Measurements from ENCODE around the gene TUB.

TUB gene

GRCh38 chr11:8067929-8068575, 13.0 kb upstream of the TUB start:
- DNase-seq (ENCODE audit: low spot score) = no peak
- no peak for FAIRE-seq

DNA sequence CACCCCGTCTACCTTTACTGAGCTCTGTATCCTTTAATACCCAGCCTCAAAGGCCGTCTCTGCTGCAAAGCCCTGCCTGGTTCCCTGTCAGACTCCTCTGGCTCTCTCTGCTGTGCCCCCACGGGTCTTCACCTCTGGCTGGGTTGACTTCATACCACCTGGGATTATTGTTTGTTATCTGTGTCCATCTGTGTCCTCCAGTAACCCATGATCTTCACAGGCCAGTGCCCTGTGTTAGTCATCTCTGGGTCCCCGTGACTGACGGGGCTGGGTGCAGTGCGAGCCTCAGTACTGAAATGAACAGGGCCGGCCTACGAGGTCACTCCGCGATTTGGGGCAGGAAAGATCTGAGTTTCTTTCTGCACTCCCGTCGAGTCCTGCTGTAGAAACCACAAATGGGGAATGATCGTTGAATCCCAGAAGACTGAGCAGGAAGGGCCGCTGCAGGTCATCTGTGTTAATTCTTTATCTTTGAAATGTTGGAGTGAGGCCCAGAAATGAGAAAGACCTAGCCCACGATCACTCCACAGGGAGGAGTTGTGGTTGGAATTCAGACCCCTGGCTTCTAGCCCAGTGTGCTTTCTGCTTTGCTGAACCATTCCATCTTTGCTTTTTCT, 12.3 kb upstream of the TUB start:
- DNase-seq (ENCODE audit: low spot score) = peak; percentile 84
- FAIRE-seq = peak; percentile 42

- DNase-seq (ENCODE audit: low spot score) = no peak
- no peak for FAIRE-seq
These were observed 11.2 kb upstream of the TUB start for GRCh38 chr11:8069771-8070170.

DNA sequence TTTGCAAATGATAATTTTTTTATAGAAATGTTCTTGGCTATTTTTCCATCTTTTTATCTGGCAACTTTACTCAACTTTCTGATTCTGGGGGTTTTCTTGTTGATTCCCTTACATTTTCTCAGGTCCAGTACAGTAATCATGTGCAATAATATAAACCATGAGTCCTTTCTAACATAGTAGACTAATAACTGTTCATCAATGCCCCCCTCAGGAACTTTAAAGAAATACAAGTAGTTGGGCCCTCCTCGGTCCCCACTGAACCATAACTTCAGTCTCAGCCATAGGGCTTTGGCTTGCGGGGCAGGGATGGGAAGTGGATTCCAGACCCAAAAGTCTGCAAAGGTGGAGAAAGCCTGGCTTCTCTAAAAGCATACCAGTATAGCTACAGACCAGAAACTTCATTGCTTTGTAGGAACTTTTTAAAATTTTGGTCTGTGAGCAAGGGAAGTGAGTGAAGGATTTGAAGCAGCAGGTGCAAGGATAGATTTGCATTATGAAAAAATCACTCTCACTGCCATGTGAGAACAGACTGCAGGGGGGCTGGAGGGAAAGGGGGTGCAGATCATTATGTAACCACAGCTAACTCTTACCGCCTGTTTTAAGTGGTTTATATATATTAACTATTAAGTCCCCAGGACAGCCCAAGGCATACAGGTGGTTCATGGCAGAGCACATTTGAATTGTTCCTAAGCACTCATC, 10.4 kb upstream of the TUB start:
- FAIRE-seq = no peak
- peak; percentile 55 for DNase-seq (ENCODE audit: low spot score)

DNA sequence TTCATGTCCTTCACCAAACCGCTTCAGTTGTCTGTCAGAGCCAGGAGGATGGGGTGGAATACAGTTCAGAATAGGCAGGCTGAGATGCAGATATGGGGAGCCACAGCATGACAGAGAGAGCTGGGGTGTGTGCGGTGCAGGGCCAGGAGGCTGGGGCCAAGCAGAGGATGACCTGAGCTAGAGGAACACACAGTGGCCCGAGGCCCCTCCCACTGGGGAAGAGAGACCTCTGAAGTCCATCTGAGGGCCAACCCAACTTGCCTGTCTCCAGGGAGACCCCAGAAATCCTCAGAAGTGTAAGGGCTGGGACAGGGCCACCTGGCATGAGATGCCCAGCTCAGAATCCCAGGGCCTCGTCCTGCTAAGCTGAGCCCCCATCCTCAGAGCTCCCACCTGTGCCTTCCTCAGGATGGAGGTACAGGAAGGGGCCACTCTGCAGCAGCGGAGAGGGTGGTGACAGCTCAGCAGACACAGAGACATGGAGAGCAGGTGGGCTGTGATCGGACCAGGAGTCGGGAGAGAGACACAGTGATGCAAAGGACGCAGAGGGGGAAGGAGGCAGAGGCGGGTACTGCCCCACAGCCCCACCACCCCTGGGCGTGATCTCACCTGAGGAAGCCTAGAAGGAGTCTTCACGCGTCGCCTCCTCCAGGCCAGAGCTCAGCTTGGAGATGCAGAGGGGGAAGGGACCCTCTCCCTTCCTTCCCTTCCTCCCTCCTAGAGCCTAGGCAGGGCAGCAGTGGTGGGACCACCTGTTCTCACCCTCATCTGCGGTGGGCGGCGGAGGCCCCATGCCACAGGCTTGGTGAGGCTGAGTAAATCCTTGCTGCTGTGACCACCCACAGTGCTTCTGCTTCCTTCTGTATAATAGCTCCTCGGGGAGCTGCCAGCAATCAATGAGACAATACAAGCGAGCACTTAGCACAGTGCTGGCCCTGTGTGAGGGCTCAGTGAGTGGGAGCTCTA, 9.1 kb upstream of the TUB start:
- FAIRE-seq = no peak
- DNase-seq (ENCODE audit: low spot score) = no peak

GRCh38 chr11:8075119-8075726, 5.8 kb upstream of the TUB start:
- FAIRE-seq (no peak), DNase-seq (ENCODE audit: low spot score) (no peak)

DNA sequence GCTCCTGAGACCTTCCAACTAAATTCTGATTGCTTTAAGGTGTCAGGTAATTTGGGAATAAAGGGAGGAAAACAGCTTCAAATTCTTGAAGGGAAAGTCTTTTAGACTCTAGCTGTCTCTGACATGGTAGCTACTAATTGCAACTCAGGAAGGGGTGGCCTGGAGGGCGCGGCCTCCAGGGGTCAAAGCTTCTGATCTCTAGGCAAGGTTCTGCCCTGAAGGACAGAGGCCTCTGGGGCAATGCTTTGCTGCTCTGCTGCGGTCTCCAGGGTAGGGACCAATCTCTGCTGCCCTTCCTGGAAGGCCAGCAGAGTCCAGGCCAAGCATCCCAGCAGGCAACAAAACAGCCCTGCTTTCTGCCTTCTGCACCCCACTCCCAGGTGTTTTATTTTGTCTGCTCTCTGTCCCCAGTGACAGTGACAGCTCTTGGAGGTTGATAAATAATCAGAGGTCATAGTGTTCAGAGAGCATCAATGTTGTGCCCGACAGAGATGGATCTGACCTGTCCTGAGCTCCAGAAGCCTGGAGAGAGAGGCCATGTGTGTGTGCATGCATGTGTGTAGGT, 1.8 kb upstream of the TUB start:
- no peak for DNase-seq (ENCODE audit: low spot score)
- FAIRE-seq = no peak

DNA sequence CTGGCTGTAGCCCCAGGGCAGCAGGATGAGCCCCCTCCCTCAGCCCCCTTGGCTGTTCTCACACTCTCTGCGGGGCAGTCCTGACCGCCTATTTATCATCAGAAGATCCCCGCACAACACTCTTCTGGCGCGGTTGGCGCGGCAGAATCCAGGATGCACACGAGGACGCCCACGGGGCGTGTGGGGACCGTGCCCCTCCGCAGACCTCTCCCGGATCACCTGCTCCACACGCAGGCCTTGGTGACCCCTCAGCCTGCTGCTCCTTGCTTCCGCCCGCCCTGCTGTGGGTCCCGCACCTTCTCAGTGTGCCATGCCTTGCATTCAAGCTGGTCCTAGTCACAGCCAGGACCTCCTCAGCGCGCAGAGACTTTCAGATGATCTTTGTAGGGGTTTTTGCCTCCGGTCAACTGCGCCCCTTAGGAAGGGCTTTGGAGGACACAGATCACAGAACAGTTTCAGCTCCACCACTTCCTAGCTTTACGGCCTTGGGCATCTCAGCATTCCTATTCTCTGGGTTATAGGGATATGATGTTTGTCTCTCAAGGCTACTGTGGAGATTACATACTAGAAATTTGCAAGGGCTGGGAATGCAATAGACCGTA, 841 bp upstream of the TUB start:
- DNase-seq (ENCODE audit: low spot score) = no peak
- no peak for FAIRE-seq

GRCh38 chr11:8081591-8082250, 710 bp downstream of the TUB start:
- FAIRE-seq (peak; percentile 56), DNase-seq (ENCODE audit: low spot score) (peak; percentile 39)

DNA sequence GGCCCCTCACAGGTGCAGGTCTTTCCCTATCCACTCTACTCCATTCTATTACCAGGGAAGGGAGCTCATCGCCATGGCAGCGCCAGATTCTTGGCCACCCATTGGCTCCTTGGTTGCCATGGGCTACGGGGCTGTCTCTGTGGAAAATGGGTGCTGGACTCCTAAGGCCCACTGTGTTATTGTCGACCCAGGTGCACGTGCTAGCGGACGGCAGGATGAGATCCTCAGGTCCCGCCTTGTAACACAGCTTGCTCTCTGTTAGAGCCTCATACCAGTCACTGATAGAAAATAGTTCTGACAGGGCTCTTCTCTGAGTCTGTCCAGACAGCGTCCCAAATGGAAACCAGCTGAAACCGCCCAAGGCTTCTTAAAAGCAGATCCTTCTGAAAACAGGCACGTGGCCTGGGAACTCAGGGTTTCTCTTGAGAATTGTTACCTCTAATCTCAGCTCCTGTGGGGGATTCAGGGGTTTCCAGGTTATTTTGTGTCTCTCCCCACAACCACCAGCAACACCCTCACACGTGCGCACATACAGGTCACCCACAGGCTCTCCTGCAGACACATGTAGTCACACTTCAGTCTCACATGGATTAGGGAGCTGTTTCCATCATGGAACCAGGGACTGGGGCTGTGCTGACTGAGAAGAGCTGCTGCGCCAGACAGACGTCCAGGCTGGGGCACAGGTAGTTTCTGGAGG, 1.5 kb downstream of the TUB start:
- DNase-seq (ENCODE audit: low spot score) (no peak), FAIRE-seq (no peak)

GRCh38 chr11:8083088-8083395, 2.0 kb downstream of the TUB start:
- DNase-seq (ENCODE audit: low spot score) (no peak), FAIRE-seq (no peak)

GRCh38 chr11:8083871-8084281, 2.9 kb downstream of the TUB start:
- no peak for FAIRE-seq

DNA sequence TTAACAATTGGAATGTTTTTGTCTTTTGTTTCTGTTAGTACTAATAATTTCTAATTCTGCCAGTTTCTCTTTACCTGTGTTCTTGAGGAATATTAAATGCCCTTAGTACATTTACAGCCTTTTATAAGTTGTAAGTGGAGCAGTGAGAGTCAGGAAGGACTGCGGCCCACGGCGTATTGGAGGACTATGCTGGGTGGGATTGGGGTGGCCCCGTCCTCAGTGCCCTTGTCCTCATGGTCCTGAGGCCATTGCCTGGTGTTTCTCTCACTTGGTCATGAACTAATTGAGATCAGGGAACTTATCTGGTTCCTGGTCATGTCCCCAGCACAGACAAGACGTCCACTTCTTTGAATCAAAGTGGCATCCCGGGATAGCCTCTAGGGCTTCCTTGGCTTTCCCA, 3.3 kb downstream of the TUB start:
- DNase-seq (ENCODE audit: low spot score) (no peak), FAIRE-seq (no peak)

More at GRCh38 chr11:8083871-8084281, 2.9 kb downstream of the TUB start:
- DNase-seq (ENCODE audit: low spot score) = no peak

- DNase-seq (ENCODE audit: low spot score) = no peak
- no peak for FAIRE-seq
These were observed 4.1 kb downstream of the TUB start for GRCh38 chr11:8085011-8085645.

DNA sequence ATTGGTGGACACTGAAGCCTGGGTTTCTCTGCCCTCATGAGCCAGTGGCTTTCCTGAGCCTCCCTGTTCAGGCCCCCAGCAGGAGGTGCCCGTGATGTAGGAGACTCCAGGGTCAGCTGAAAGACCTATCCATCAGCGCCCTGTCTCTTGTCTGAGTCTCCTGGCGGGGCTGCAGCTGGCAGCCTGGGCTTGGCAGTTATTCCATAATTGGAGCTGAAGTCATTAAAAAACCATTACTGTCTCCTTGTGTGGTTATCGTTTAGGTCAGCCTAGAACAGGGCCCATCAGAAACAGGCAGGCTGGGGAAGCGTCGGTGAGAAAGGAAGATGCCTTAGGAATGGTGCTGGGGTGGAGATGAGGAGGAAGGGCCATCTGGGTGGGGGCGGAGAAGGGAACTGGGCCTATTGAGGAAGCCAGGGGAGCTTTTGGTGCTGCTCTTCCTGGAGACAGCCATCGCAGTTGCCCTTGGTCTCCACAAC, 5.0 kb downstream of the TUB start:
- FAIRE-seq = no peak
- no peak for DNase-seq (ENCODE audit: low spot score)

DNA sequence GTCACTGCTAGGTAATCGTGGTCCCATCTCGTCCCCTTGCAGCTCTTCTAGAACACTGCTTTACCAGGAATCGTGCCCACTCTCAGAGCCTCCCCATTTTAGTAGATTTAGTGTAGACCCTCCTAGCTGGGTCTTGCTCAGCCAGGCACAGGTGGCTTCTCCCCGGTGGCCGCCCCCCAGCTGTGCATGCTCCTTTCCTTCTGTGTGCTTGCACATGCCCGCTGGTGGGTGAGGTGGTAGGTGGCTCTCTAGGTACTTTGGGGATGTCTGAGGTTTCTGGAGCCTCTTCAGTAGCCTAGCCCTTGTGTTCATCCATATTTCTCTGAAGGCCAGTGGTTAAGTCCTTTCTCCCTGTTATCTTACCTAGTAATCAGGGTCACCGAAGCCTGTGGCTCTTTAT, 5.6 kb downstream of the TUB start:
- DNase-seq (ENCODE audit: low spot score) = no peak
- FAIRE-seq = no peak

- DNase-seq (ENCODE audit: low spot score) (no peak), FAIRE-seq (no peak)
These were observed 6.2 kb downstream of the TUB start for GRCh38 chr11:8087185-8087584.

GRCh38 chr11:8087756-8088155, 6.7 kb downstream of the TUB start:
- FAIRE-seq (no peak), DNase-seq (ENCODE audit: low spot score) (no peak)

All from urothelium cell line (cell line).